Measurements from ENCODE around the gene CLIC4. TPM values are rescaled to one million over a fixed set of nuclear protein-coding genes. Genes with fewer than 3 reads are reported as not detected.
"Not testable (repeated sequence)": the region's sequence is repeated elsewhere in the genome, so short reads cannot be mapped to it uniquely, and the experiment has no call there.

CLIC4 gene
- total RNA-seq, 1 donor from 2014 or later, result 90.4 TPM

- Mint-ChIP-seq H3K36me3 (ENCODE audit: insufficient read depth) (peaks cover 4% of the 10 kb centered on the region), H3K4me3 (ENCODE audit: low read depth) (no peak overlapping the region), H3K27ac (no peak overlapping the region), H3K9me3 (ENCODE audit: low read depth) (no peaks in the 10 kb centered on the region), H3K4me1 (ENCODE audit: low read depth) (peaks cover 4% of the 10 kb centered on the region), H3K27me3 (no peaks in the 10 kb centered on the region)
- DNase-seq (ENCODE audit: low spot score, unreplicated experiment), result no peak
- no peak for TF ChIP-seq CTCF (IDR thresholded peaks at IDR 0.05; ENCODE audit: unreplicated experiment)
Measured at GRCh38 chr1:24782689-24783088, 37.4 kb downstream of the CLIC4 start.

- Mint-ChIP-seq H3K9me3 (ENCODE audit: low read depth) (no peaks in the 10 kb centered on the region), H3K27ac (no peak overlapping the region), H3K27me3 (no peaks in the 10 kb centered on the region), H3K36me3 (ENCODE audit: insufficient read depth) (peaks cover 7% of the 10 kb centered on the region), H3K4me3 (ENCODE audit: low read depth) (no peak overlapping the region), H3K4me1 (ENCODE audit: low read depth) (peaks cover 4% of the 10 kb centered on the region)
- TF ChIP-seq CTCF (IDR thresholded peaks at IDR 0.05; ENCODE audit: unreplicated experiment), result no peak
- no peak for DNase-seq (ENCODE audit: low spot score, unreplicated experiment)
Measured at GRCh38 chr1:24783713-24784112, 38.5 kb downstream of the CLIC4 start.

- Mint-ChIP-seq H3K27ac (no peak overlapping the region), H3K4me3 (ENCODE audit: low read depth) (no peak overlapping the region), H3K27me3 (no peaks in the 10 kb centered on the region), H3K9me3 (ENCODE audit: low read depth) (no peaks in the 10 kb centered on the region), H3K36me3 (ENCODE audit: insufficient read depth) (peaks cover 7% of the 10 kb centered on the region), H3K4me1 (ENCODE audit: low read depth) (no peaks in the 10 kb centered on the region)
- no peak for TF ChIP-seq CTCF (IDR thresholded peaks at IDR 0.05; ENCODE audit: unreplicated experiment)
- DNase-seq (ENCODE audit: low spot score, unreplicated experiment), result no peak
Measured at GRCh38 chr1:24786191-24786590, 40.9 kb downstream of the CLIC4 start.

GRCh38 chr1:24790490-24790889, 45.2 kb downstream of the CLIC4 start:
- Mint-ChIP-seq H3K36me3 (ENCODE audit: insufficient read depth) (peaks cover 3% of the 10 kb centered on the region), H3K9me3 (ENCODE audit: low read depth) (no peaks in the 10 kb centered on the region), H3K4me3 (ENCODE audit: low read depth) (no peak overlapping the region)

GRCh38 chr1:24793447-24794129, 48.3 kb downstream of the CLIC4 start:
- H3K4me1 Mint-ChIP-seq (ENCODE audit: low read depth), result peaks cover 6% of the 10 kb centered on the region
- TF ChIP-seq CTCF (IDR thresholded peaks at IDR 0.05; ENCODE audit: unreplicated experiment), result no peak
- no peak for DNase-seq (ENCODE audit: low spot score, unreplicated experiment)
- no peak overlapping the region for H3K27ac Mint-ChIP-seq
- H3K4me3 Mint-ChIP-seq (ENCODE audit: low read depth), result no peak overlapping the region
- no peaks in the 10 kb centered on the region for H3K27me3 Mint-ChIP-seq
- H3K36me3 Mint-ChIP-seq (ENCODE audit: insufficient read depth), result peaks cover 12% of the 10 kb centered on the region
- H3K9me3 Mint-ChIP-seq (ENCODE audit: low read depth), result peaks cover 11% of the 10 kb centered on the region

More at GRCh38 chr1:24790490-24790889, 45.2 kb downstream of the CLIC4 start:
- no peak overlapping the region for H3K27ac Mint-ChIP-seq
- DNase-seq (ENCODE audit: low spot score, unreplicated experiment), result no peak
- H3K4me1 Mint-ChIP-seq (ENCODE audit: low read depth), result peaks cover 6% of the 10 kb centered on the region
- H3K27me3 Mint-ChIP-seq, result no peaks in the 10 kb centered on the region
- TF ChIP-seq CTCF (IDR thresholded peaks at IDR 0.05; ENCODE audit: unreplicated experiment), result no peak

GRCh38 chr1:24794130-24794502, 48.9 kb downstream of the CLIC4 start:
- H3K36me3 Mint-ChIP-seq (ENCODE audit: insufficient read depth), result peaks cover 15% of the 10 kb centered on the region
- not testable (repeated sequence) for H3K27ac Mint-ChIP-seq; H3K4me3 Mint-ChIP-seq (ENCODE audit: low read depth); H3K4me1 Mint-ChIP-seq (ENCODE audit: low read depth); H3K27me3 Mint-ChIP-seq; DNase-seq (ENCODE audit: low spot score, unreplicated experiment)
- H3K9me3 Mint-ChIP-seq (ENCODE audit: low read depth), result peaks cover 11% of the 10 kb centered on the region

Measured in progenitor cell of endocrine pancreas (in vitro differentiated cells).